NCI-H2196 (cell line): ENCODE data around the gene KCTD21.

Experiments
- DNase-seq: peaks from one replicate; lab custom pipeline; 2025; ENCODE audit not compliant: unreplicated experiment; lab: John Stamatoyannopoulos, UW

Gene KCTD21

GRCh38 chr11:78202733-78203167, 14.3 kb upstream of the KCTD21 start:
- DNase-seq: no peak

- no peak for DNase-seq
These were observed 12.8 kb upstream of the KCTD21 start for GRCh38 chr11:78201096-78201818.

GRCh38 chr11:78200553-78200952, 12.1 kb upstream of the KCTD21 start:
- DNase-seq: no peak

GRCh38 chr11:78200061-78200460, 11.6 kb upstream of the KCTD21 start:
- no peak for DNase-seq

GRCh38 chr11:78199653-78200015, 11.2 kb upstream of the KCTD21 start:
- DNase-seq: no peak

GRCh38 chr11:78199015-78199652, 10.7 kb upstream of the KCTD21 start:
- DNase-seq: no peak

- no peak for DNase-seq
These were observed 9.4 kb upstream of the KCTD21 start for GRCh38 chr11:78197816-78198215.

- no peak for DNase-seq
These were observed 8.2 kb upstream of the KCTD21 start for GRCh38 chr11:78196661-78197091.

GRCh38 chr11:78195917-78196560, 7.6 kb upstream of the KCTD21 start:
- DNase-seq: no peak

- DNase-seq: no peak
These were observed 6.1 kb upstream of the KCTD21 start for GRCh38 chr11:78194490-78194889.

- DNase-seq: no peak
These were observed 5.4 kb upstream of the KCTD21 start for GRCh38 chr11:78193806-78194205.

GRCh38 chr11:78192911-78193351, 4.5 kb upstream of the KCTD21 start:
- DNase-seq: no peak

- DNase-seq: no peak
These were observed 3.8 kb upstream of the KCTD21 start for GRCh38 chr11:78192223-78192719.

- DNase-seq: no peak
These were observed 2.6 kb upstream of the KCTD21 start for GRCh38 chr11:78190871-78191538.

GRCh38 chr11:78190374-78190773, 1.9 kb upstream of the KCTD21 start:
- DNase-seq: no peak

GRCh38 chr11:78189851-78190250, 1.4 kb upstream of the KCTD21 start:
- no peak for DNase-seq

GRCh38 chr11:78189174-78189724, 823 bp upstream of the KCTD21 start:
- no peak for DNase-seq

- no peak for DNase-seq
These were observed 800 bp downstream of the KCTD21 start for GRCh38 chr11:78187366-78188285.

- no peak for DNase-seq
These were observed 7.2 kb downstream of the KCTD21 start for GRCh38 chr11:78181185-78181584.

GRCh38 chr11:78180751-78181150, 7.7 kb downstream of the KCTD21 start:
- DNase-seq: no peak
